ENCODE results near the gene LPAR4. TPM values are rescaled to one million over a fixed set of nuclear protein-coding genes. Genes with fewer than 3 reads are reported as not detected.

The LPAR4 gene
- total RNA-seq, 1 experiment from 2014 or later = 7.2 TPM

GRCh38 chrX:78746496-78746895 is 1.0 kb upstream of the LPAR4 start:
- peaks cover 9% of the 10 kb centered on the region for H3K4me1 ChIP-seq (ENCODE audit: insufficient read depth, low read length, poor library complexity, severe bottlenecking)
- H3K27ac ChIP-seq (ENCODE audit: low read depth, low read length, poor library complexity, severe bottlenecking) = no peak overlapping the region
- no TSS peak for BruUV-seq (replicated peaks)
- no peaks in the 10 kb centered on the region for H3K36me3 ChIP-seq (ENCODE audit: insufficient read depth, low read length, poor library complexity, severe bottlenecking)
- no peak overlapping the region for H3K4me3 ChIP-seq (ENCODE audit: low read depth, low read length, poor library complexity, severe bottlenecking)
- ChIA-PET CTCF (no interaction called here), POLR2A (ENCODE audit: low non-redundant PET) (interaction anchor here (0.6 kb wide), 1 partner anchor 16 kb away, joined by 26 read pairs; no protein-coding TSS in a partner anchor)
- H3K27me3 ChIP-seq (replicated peaks; ENCODE audit: insufficient read depth, low read depth, low read length, poor library complexity) = no peaks in the 10 kb centered on the region
- H3K9me3 ChIP-seq (ENCODE audit: low read depth, low read length, poor library complexity, severe bottlenecking) = no peaks in the 10 kb centered on the region
- TF ChIP-seq CTCF (conservative IDR thresholded peaks at IDR 0.05; ENCODE audit: low read depth, low read length) = no peak
- TF ChIP-seq EZH2 (IDR thresholded peaks at IDR 0.05; ENCODE audit: borderline replicate concordance, low read depth, low read length, poor library complexity, severe bottlenecking) = no peak
- intact Hi-C loops (cut with micrococcal nuclease; ENCODE audit: unreplicated experiment) = loop anchor here (10.0 kb wide), 1 partner anchor 338 kb away; no protein-coding TSS in a partner anchor
- DNase-seq (ENCODE audit: low spot score) = no peak

DNA sequence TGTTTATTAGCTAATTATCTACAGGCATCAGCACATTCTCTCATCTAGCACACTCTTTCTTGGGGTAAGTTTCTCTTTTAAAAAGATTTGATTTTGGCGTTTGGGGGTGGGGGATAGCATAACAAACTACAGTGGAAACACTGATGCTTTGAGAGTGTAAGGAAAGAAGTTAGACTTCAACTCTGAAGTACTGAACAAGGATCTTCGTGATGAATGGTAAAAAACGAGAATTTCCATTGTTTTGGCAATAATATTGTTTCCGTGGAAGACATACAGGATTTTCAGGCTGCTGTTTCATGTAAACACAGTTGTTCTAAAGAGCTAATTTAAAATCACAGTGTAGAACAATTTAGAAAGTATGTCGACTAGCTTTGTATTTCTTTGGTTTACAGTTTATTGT is 451 bp downstream of the LPAR4 start:
- Histone ChIP-seq H3K4me1 (ENCODE audit: insufficient read depth, low read length, poor library complexity, severe bottlenecking) (peaks cover 9% of the 10 kb centered on the region), H3K9me3 (ENCODE audit: low read depth, low read length, poor library complexity, severe bottlenecking) (no peaks in the 10 kb centered on the region), H3K36me3 (ENCODE audit: insufficient read depth, low read length, poor library complexity, severe bottlenecking) (no peaks in the 10 kb centered on the region), H3K4me3 (ENCODE audit: low read depth, low read length, poor library complexity, severe bottlenecking) (peak overlapping the region; percentile 46), H3K27me3 (replicated peaks; ENCODE audit: insufficient read depth, low read depth, low read length, poor library complexity) (no peaks in the 10 kb centered on the region), H3K27ac (ENCODE audit: low read depth, low read length, poor library complexity, severe bottlenecking) (peak overlapping the region; percentile 59)
- BruUV-seq (replicated peaks) = TSS peak; percentile 62
- CTCF ChIA-PET = no interaction called here
- no peak for TF ChIP-seq CTCF (conservative IDR thresholded peaks at IDR 0.05; ENCODE audit: low read depth, low read length)
- TF ChIP-seq EZH2 (IDR thresholded peaks at IDR 0.05; ENCODE audit: borderline replicate concordance, low read depth, low read length, poor library complexity, severe bottlenecking) = no peak
- no peak for DNase-seq (ENCODE audit: low spot score)
- intact Hi-C loops (cut with micrococcal nuclease; ENCODE audit: unreplicated experiment) = loop anchor here (10.0 kb wide), 1 partner anchor 337 kb away; no protein-coding TSS in a partner anchor
- POLR2A ChIA-PET (ENCODE audit: low non-redundant PET) = interaction anchor here (0.6 kb wide), 1 partner anchor 43 kb away, joined by 4 read pairs; no protein-coding TSS in a partner anchor

GRCh38 chrX:78748846-78749245 is 1.3 kb downstream of the LPAR4 start:
- Histone ChIP-seq H3K36me3 (ENCODE audit: insufficient read depth, low read length, poor library complexity, severe bottlenecking) (no peaks in the 10 kb centered on the region), H3K4me3 (ENCODE audit: low read depth, low read length, poor library complexity, severe bottlenecking) (no peak overlapping the region), H3K9me3 (ENCODE audit: low read depth, low read length, poor library complexity, severe bottlenecking) (no peaks in the 10 kb centered on the region), H3K27ac (ENCODE audit: low read depth, low read length, poor library complexity, severe bottlenecking) (no peak overlapping the region), H3K27me3 (replicated peaks; ENCODE audit: insufficient read depth, low read depth, low read length, poor library complexity) (no peaks in the 10 kb centered on the region), H3K4me1 (ENCODE audit: insufficient read depth, low read length, poor library complexity, severe bottlenecking) (peaks cover 9% of the 10 kb centered on the region)
- no TSS peak for BruUV-seq (replicated peaks)
- ChIA-PET CTCF (no interaction called here), POLR2A (ENCODE audit: low non-redundant PET) (no interaction called here)
- intact Hi-C loops (cut with micrococcal nuclease; ENCODE audit: unreplicated experiment) = loop anchor here (10.0 kb wide), 1 partner anchor 336 kb away; no protein-coding TSS in a partner anchor
- TF ChIP-seq CTCF (conservative IDR thresholded peaks at IDR 0.05; ENCODE audit: low read depth, low read length) (no peak), EZH2 (IDR thresholded peaks at IDR 0.05; ENCODE audit: borderline replicate concordance, low read depth, low read length, poor library complexity, severe bottlenecking) (no peak)
- DNase-seq (ENCODE audit: low spot score) = no peak
